Stimulated activated naive CD8-positive, alpha-beta T cell treated with anti-CD3 and anti-CD28 coated beads, Interleukin-15, Interleukin-2, amounts not matched to agents 100 U/mL and 50 U/mL, for 24 hours (primary cell): ENCODE data around the gene ARID5A.
A peak's percentile ranks its signal among the peaks of the same experiment; 100 is the strongest.

Experiments used
- ATAC-seq: fragments of 150-1000 bp; cut with Tn5 transposase; one replicate; pipeline ENCODE4 v1.10.0; 2021
- DNase-seq: peaks from one replicate; pipeline ENCODE4 v3.0.0; 2021

The ARID5A gene

GRCh38 chr2:96526615-96527285 is 9.8 kb upstream of the ARID5A start:
- ATAC-seq = peak; percentile 0

GRCh38 chr2:96527286-96528005 is 9.1 kb upstream of the ARID5A start:
- ATAC-seq = peak; percentile 24
- DNase-seq = peak; percentile 80

More at GRCh38 chr2:96526615-96527285, 9.8 kb upstream of the ARID5A start:
- DNase-seq = no peak

- DNase-seq (peak; percentile 78), ATAC-seq (peak; percentile 66)
These were observed 8.4 kb upstream of the ARID5A start for GRCh38 chr2:96528006-96528699.

GRCh38 chr2:96528700-96529375 is 7.7 kb upstream of the ARID5A start:
- no peak for DNase-seq
- no peak for ATAC-seq

GRCh38 chr2:96529376-96530143 is 7.0 kb upstream of the ARID5A start:
- DNase-seq = no peak
- no peak for ATAC-seq

GRCh38 chr2:96530144-96530430 is 6.5 kb upstream of the ARID5A start:
- no peak for DNase-seq
- no peak for ATAC-seq

GRCh38 chr2:96530474-96531357 is 5.8 kb upstream of the ARID5A start:
- DNase-seq (no peak), ATAC-seq (no peak)

- ATAC-seq (no peak), DNase-seq (no peak)
These were observed 5.2 kb upstream of the ARID5A start for GRCh38 chr2:96531366-96531765.

- peak; percentile 40 for ATAC-seq
- peak; percentile 87 for DNase-seq
These were observed 4.6 kb upstream of the ARID5A start for GRCh38 chr2:96531872-96532505.

GRCh38 chr2:96532641-96533291 is 3.8 kb upstream of the ARID5A start:
- DNase-seq (no peak), ATAC-seq (no peak)

- ATAC-seq (no peak), DNase-seq (no peak)
These were observed 3.1 kb upstream of the ARID5A start for GRCh38 chr2:96533292-96534073.

GRCh38 chr2:96534141-96534540 is 2.4 kb upstream of the ARID5A start:
- DNase-seq (no peak), ATAC-seq (no peak)

GRCh38 chr2:96534701-96535181 is 1.8 kb upstream of the ARID5A start:
- DNase-seq = no peak

GRCh38 chr2:96535331-96535730 is 1.2 kb upstream of the ARID5A start:
- ATAC-seq (no peak), DNase-seq (no peak)

More at GRCh38 chr2:96534701-96535181, 1.8 kb upstream of the ARID5A start:
- no peak for ATAC-seq

GRCh38 chr2:96537066-96537733 is 648 bp downstream of the ARID5A start:
- DNase-seq (peak; percentile 88), ATAC-seq (peak; percentile 56)

- ATAC-seq = peak; percentile 24
- peak; percentile 62 for DNase-seq
These were observed 1.4 kb downstream of the ARID5A start for GRCh38 chr2:96537734-96538486.

GRCh38 chr2:96538487-96539214 is 2.1 kb downstream of the ARID5A start:
- ATAC-seq (peak; percentile 50), DNase-seq (peak; percentile 94)
